GM04503 (cell line): Measurements from ENCODE around the gene PCDH10.

Experiments used
- DNase-seq: peaks from one replicate; pipeline ENCODE4 v3.0.0-alpha.2; 2012; ENCODE audit warnings: low read depth

Gene PCDH10

DNA sequence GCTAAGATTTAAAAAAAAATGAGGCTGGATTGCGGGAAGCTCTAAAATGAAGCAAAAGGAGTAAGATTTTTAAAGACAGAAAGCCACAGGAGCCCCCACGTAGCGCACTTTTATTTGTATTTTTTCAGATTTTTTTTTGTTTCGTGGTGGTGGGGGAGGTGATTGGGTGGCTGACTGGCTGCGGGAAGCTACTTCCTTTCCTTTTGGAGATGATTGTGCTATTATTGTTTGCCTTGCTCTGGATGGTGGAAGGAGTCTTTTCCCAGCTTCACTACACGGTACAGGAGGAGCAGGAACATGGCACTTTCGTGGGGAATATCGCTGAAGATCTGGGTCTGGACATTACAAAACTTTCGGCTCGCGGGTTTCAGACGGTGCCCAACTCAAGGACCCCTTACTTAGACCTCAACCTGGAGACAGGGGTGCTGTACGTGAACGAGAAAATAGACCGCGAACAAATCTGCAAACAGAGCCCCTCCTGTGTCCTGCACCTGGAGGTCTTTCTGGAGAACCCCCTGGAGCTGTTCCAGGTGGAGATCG, 908 bp downstream of the PCDH10 start:
- DNase-seq = no peak

DNA sequence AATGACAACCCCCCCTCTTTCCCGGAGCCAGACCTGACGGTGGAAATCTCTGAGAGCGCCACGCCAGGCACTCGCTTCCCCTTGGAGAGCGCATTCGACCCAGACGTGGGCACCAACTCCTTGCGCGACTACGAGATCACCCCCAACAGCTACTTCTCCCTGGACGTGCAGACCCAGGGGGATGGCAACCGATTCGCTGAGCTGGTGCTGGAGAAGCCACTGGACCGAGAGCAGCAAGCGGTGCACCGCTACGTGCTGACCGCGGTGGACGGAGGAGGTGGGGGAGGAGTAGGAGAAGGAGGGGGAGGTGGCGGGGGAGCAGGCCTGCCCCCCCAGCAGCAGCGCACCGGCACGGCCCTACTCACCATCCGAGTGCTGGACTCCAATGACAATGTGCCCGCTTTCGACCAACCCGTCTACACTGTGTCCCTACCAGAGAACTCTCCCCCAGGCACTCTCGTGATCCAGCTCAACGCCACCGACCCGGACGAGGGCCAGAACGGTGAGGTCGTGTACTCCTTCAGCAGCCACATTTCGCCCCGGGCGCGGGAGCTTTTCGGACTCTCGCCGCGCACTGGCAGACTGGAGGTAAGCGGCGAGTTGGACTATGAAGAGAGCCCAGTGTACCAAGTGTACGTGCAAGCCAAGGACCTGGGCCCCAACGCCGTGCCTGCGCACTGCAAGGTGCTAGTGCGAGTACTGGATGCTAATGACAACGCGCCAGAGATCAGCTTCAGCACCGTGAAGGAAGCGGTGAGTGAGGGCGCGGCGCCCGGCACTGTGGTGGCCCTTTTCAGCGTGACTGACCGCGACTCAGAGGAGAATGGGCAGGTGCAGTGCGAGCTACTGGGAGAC, 1.6 kb downstream of the PCDH10 start:
- no peak for DNase-seq

DNA sequence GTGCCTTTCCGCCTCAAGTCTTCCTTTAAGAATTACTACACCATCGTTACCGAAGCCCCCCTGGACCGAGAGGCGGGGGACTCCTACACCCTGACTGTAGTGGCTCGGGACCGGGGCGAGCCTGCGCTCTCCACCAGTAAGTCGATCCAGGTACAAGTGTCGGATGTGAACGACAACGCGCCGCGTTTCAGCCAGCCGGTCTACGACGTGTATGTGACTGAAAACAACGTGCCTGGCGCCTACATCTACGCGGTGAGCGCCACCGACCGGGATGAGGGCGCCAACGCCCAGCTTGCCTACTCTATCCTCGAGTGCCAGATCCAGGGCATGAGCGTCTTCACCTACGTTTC, 2.2 kb downstream of the PCDH10 start:
- no peak for DNase-seq

DNA sequence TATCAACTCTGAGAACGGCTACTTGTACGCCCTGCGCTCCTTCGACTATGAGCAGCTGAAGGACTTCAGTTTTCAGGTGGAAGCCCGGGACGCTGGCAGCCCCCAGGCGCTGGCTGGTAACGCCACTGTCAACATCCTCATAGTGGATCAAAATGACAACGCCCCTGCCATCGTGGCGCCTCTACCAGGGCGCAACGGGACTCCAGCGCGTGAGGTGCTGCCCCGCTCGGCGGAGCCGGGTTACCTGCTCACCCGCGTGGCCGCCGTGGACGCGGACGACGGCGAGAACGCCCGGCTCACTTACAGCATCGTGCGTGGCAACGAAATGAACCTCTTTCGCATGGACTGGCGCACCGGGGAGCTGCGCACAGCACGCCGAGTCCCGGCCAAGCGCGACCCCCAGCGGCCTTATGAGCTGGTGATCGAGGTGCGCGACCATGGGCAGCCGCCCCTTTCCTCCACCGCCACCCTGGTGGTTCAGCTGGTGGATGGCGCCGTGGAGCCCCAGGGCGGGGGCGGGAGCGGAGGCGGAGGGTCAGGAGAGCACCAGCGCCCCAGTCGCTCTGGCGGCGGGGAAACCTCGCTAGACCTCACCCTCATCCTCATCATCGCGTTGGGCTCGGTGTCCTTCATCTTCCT, 2.7 kb downstream of the PCDH10 start:
- DNase-seq = no peak

DNA sequence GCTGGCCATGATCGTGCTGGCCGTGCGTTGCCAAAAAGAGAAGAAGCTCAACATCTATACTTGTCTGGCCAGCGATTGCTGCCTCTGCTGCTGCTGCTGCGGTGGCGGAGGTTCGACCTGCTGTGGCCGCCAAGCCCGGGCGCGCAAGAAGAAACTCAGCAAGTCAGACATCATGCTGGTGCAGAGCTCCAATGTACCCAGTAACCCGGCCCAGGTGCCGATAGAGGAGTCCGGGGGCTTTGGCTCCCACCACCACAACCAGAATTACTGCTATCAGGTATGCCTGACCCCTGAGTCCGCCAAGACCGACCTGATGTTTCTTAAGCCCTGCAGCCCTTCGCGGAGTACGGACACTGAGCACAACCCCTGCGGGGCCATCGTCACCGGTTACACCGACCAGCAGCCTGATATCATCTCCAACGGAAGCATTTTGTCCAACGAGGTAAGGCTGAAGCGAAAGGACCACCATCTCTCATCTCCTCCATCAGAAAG, 3.3 kb downstream of the PCDH10 start:
- DNase-seq = no peak

DNA sequence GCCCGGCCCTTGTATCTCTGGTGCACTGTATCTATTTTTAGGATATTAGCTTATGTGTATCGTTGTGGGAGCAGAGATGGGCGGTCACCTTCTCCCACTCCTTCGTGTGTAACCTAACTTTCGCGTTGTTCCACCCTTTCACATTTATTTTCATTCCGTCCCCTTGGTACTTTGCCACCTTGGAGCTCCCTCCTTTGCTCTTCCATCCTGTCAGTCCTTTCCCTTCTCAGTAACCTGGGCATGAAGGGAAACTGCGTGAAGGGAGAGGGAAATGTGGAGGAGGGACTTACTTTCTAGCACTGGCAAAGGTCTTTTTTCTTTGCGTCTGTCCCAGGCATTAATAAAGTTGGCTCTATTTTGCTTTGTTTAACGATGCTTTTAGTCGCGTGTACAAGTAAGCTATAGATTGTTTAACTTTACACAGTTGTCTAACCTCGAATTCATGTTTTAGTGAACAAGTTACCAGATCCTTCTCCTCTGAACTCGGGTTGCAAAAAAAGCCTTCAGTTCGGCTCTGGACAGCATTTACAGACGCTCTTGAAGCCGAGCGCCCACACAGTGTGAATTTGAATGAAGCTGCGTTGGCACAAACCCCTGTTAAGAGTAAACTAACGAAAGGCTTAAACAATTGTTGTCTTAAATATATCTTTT, 3.9 kb downstream of the PCDH10 start:
- no peak for DNase-seq

DNA sequence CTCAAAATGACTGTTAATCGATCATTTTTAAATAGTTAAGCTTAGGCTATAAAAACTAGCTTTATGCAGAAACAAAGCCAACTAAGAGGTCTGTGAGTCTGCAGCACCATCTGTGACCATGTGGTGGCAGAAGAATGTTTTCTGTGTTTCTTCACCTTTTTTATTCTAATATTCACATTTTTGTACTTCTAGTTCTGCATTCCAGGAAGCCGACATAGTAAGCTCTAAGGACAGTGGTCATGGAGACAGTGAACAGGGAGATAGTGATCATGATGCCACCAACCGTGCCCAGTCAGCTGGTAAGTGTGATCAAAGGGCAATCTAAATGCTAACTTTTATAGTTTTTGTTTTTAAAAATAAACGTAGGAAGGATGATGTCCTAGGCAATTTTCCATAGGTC, 5.6 kb downstream of the PCDH10 start:
- no peak for DNase-seq

DNA sequence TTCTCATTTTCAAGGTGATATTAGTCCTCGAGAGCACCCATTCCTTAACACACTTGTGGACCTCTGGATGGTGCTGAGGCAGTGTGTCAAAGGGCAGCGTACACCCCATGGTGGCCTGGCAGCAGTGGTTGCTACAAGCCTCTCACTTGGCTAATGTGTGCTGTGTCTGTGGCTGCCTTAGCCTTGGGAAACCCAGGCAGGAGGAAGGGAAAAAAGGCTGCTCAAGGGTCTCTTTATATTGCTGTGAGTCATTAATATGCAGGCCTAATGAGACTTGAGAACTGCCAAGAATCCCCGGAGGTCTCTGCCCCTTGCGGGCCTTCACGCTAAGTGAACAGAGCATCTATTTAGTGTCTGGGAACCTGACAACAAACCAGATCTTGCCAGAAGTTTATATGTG, 7.0 kb downstream of the PCDH10 start:
- DNase-seq = no peak

DNA sequence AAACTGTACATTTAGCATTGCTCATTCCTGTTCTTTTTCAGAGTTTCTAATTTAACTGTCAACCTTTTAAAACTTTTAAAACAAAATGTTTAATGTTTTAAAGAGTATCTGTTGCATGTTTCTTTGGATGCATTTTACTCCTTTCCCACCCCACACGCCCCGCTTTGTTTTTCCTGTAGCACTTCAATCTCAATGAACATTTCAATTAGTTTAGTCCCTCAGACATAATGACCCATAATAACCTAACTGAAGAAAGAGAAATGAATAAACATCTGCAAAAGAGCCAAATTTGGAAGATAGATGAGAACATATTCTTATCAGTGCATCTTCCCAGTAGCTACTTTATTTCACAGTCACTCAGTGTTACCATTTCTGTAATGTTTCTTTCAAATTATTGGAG, 7.5 kb downstream of the PCDH10 start:
- DNase-seq = no peak

DNA sequence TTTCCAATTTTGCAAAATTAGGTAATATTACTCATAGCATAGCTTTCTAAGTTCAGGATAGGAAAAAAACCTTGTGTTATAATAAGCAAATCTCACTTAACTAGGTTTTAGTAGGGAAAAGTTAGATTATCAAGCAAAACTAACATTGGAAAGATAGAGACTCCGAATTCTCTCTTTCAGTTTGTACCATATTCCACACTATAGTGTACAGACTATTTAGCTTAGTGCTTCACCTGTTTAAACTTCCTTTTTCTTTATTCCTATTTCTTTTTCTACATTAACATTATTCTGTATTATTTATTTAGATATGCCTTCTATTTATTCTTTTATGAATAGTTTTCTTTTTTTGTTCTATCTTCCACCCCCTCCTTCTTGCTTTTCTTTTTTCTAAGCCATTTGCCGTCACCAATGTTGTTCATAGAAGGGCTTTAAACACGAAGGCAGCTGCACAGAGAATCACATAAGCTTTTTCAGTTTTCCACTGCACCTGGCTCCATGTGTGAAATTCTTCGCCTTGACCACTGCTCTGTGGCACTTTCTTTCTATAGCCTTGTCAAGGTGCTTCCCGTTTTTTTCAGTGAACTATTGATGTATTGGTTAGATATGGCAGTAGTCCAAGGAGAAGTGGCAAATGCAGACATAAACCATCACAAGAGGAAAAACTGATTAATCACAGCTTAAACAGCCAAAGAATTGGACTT, 8.5 kb downstream of the PCDH10 start:
- no peak for DNase-seq

DNA sequence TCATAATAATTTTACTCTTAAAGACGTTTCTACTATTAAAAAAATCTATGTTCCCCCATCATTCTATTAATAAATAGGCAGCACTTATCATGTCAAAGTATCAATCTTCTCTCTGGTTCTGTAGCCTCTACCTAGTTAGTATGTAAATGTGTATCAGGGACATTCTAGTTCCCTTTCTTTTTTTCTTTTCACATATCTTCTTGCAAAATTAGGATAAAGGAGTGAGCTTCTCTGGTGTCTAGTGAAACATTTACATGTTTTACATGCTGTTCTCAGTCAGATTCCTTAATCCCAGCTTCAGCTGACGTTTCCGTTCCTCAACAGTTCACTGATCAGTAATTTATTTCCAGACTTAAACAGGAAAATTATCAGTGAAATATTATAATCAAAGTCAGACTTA, 11.8 kb downstream of the PCDH10 start:
- no peak for DNase-seq

DNA sequence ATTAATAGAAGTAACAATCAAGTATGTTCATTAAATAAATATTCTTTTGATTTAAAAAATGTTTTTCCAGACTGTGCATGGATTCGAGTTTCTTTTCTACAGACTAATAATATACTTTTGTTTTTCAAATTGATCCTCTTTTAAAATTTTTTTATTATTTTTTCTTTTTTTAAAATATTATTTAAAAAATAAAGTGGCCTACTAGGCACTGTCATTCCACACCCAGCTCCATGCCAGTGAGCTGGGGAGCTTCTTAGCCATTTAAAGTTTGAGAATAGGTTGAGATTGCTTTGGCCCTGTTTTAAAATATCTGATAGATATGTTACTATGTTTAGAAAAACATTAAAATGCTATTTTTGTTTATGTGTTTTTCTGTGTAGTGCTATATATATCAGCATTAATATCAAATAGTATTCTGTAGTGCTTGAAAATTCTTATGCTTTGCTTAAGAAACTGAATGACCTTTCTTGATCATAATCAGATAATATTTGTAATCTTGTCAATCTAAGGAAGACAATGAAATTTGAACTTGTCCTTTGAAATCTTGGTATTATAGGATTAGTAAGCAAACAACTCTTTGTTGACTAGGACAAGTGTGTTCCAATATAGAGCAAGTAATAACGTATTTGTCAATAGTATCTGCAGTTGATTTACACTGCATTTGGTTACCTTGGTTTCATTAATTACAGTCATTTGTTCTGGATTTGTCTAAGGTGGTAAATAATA, 12.6 kb downstream of the PCDH10 start:
- no peak for DNase-seq

DNA sequence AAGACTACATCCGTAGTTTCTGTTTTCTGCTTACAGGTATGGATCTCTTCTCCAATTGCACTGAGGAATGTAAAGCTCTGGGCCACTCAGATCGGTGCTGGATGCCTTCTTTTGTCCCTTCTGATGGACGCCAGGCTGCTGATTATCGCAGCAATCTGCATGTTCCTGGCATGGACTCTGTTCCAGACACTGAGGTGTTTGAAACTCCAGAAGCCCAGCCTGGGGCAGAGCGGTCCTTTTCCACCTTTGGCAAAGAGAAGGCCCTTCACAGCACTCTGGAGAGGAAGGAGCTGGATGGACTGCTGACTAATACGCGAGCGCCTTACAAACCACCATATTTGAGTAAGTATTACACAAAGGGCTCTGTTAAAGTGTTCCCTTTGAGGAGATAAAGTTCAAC, 13.8 kb downstream of the PCDH10 start:
- no peak for DNase-seq

DNA sequence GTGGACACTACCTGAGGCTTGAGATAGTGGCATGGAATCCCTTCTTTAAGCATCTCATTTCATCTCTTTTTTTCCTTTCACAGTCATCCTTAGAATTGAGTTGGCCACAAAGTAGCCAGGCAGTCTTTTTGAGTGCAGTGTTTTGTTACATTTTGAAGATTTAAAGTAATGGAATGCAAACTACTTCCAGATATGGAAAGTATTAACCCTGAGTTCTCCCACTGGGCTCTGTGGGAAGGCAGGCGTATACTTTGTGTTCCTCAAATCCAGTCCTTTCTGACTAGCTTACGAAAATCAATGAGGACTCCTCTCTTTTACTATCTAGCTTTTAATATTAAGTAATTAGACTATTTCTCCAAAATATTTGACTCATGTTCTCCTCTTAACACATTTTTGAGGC, 29.9 kb downstream of the PCDH10 start:
- no peak for DNase-seq

DNA sequence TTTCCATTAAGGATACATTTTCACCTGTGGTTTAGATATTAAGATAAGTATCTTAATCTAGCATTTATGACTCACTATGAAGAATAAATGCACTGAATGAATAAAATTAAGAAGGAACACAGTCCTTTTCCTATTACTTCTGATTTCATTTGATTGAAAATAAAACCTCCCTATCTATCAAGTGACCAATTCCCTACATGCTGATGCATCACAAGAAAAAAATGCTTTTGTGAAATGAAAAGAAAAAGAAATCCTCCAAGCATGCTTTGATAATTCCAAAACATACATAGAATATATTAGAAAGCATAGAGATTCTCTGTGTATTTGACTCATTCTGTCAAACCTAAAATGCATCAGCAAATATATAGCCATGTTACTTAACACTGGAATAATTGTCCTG, 37.1 kb downstream of the PCDH10 start:
- no peak for DNase-seq

DNA sequence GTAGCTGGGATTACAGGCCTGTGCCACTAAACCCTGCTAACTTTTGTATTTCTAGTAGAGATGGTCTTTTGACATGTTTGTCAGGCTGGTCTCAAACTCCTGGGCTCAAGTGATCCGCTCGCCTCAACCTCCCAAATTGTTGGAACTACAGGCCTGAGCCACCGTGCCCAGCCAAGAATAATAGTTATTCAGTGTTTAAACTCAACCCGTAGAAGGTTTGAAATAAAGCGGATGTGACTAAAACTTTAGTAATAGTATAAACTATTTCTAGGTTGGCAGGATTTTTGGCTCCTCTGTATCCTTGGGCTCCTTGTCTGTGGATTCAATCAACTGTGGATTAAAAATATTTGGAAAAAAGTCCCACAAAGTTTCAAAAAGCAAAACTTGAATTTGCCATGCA, 37.8 kb downstream of the PCDH10 start:
- no peak for DNase-seq

DNA sequence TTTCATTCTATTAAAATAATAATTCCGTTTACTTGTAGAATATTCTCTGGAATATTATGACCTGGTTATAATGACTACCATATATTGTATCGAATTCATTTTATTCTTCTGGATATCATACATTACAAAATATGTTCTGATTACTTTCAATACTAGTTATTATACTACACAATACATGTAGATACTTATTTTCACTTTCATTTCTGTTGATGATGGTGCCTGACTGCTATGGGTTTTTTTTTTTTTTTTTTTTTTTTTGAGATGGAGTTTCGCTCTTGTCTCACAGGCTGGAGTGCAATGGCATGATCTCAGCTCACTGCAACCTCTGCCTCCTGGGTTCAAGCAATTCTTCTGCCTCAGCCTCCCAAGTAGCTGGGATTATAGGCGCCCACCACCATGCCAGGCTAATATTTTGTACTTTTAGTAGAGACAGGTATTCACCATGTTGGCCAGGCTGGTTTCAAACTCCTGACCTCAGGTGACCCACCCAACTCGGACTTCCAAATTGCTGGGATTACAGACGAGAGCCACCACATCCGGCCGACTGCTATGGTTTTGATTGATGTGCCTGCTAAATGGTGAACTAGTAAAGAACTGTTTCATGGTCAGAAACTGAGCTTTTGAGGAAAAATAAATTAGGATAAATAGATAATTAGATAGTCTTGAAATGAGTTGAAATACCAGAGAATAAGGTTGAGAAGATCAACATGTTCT, 39.5 kb downstream of the PCDH10 start:
- no peak for DNase-seq

DNA sequence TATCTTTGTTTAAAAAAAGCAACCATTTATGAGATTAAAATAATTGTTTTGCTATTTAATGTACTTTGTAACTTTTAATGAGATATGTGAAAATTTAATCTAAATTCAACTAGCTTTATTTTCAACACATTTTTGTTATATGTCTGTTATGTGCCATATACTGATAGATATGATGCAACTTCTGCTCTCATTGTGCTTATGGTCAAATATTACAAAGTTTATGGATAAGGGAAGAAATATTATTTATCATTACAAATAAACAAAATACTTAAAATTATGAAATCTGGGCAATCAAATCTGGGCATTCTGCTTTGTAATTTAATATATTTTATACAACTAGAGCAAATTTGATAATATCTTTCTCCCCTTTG, 40.0 kb downstream of the PCDH10 start:
- no peak for DNase-seq

DNA sequence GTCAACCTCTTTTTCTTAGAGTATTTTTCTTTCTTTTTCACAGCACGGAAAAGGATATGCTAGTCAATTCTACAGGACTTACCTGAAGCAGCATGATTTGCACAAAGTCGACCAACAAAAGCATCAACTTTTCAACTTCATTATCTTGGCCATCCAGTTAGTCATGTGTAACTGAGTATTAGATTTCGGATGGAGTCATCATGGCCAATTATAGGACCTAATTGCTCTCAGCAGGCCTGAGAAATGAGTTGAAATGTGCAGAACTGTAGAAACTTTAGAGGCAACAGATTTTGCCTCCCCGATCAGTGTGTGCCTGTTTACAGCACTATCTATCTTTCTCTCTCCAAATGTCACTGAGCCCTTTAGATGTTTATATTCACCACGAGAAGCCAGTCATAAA, 41.0 kb downstream of the PCDH10 start:
- no peak for DNase-seq

DNA sequence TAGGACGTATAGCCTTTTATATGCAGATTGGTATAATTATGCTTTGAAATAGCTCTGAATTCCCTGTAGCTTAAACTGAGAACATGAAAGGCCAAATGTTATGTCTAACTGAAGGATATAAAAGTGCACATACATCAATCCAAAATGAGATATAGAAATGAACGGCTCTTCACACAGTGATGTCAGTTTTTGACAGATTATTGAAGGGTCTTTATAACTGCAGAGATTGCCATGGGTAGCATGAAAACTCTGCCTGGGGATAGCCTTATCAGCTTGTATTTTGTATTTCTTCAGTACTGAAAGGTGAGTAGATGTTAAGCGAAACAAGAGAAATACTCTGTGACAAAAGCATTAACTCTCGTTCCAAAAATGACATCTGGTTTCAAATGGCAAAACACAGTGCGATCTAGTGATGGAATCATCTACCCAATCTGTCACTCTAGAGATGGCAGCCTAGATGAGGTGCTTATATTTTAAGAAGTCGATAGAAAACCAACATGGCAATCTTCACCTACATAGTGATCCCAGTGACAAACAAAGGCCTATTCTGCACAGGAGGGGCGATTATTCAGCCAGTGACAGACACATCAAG, 59.7 kb downstream of the PCDH10 start:
- no peak for DNase-seq

DNA sequence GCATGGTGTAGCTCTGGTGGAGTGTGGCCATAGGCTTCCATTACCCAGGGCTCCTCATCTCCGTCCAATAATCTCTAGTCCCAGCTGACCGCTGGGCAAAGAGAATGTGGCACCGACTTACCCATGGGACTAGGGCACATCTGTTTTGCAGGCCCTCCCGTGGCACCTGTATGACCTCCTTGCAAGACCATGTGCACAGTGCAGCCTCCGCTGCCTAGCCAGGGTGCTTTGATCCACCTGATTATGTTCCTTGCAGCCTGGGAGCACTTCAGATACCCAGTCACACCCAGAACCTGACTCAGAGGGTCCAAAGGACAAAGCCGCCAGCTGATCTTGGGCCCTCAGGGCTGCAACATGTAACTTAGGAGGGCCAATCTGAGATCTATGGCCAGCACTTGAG, 84.8 kb downstream of the PCDH10 start:
- no peak for DNase-seq
